Gastroesophageal sphincter (tissue), 3 donors: ENCODE measurements around the gene PABPN1.

Experiments used
- POLR2A ChIP-seq, 2 donors: fragments of 450-650 bp; IDR thresholded peaks; one replicate each; pipeline ENCODE4 v1.6.1; 2017; ENCODE audit warnings: antibody characterized with exemption in 2 of 2, mild to moderate bottlenecking in 2 of 2, moderate library complexity in 1 of 2
- TF ChIP-seq, protein P1 (sequence below), 4 experiments: fragments of 200-600 bp in 2 of 4; fragments of 450-650 bp in 2 of 4; sonication (generic) in 1 of 4; IDR thresholded peaks; one replicate each; pipeline ENCODE4 v1.5.1; 2017 to 2019; ENCODE audit warnings: antibody characterized with exemption in 4 of 4, mild to moderate bottlenecking in 2 of 4, moderate library complexity in 2 of 4

DNA sequence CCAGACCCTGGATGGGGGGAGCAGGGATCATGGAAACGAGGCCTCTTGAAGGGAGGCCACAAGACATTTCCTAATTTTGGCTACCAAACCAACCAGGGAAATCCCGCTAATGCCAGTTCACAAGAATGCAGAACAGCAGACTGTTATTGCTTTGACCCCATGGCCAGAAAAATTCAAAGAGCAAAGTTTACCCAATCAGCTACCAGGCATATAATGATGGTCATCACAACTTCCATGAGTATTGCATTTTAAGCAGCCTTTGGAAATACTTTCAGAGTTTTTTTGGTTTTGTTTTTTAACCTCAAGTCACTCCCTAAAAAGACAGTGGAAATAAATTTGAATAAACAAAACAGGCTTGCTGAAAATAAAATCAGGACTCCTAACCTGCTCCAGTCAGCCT is 51.3 kb downstream of the PABPN1 start, which contains the start of gene IL25:
- TF ChIP-seq POLR2A (IDR thresholded peaks at IDR 0.05) = no peak
- TF ChIP-seq, protein P1, sequence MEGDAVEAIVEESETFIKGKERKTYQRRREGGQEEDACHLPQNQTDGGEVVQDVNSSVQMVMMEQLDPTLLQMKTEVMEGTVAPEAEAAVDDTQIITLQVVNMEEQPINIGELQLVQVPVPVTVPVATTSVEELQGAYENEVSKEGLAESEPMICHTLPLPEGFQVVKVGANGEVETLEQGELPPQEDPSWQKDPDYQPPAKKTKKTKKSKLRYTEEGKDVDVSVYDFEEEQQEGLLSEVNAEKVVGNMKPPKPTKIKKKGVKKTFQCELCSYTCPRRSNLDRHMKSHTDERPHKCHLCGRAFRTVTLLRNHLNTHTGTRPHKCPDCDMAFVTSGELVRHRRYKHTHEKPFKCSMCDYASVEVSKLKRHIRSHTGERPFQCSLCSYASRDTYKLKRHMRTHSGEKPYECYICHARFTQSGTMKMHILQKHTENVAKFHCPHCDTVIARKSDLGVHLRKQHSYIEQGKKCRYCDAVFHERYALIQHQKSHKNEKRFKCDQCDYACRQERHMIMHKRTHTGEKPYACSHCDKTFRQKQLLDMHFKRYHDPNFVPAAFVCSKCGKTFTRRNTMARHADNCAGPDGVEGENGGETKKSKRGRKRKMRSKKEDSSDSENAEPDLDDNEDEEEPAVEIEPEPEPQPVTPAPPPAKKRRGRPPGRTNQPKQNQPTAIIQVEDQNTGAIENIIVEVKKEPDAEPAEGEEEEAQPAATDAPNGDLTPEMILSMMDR (IDR thresholded peaks at IDR 0.05) = no peak
